MCF 10A (cell line): ENCODE data around the gene LDLRAD4. TPM values are rescaled to one million over a fixed set of nuclear protein-coding genes. Genes with fewer than 3 reads are reported as not detected.

Experiments used
- BruUV-seq: library from RNA; stranded (reverse); fragments of 400-500 nt; replicated peaks from 2 replicates; lab custom pipeline; 2021; lab: Mats Ljungman, UMichigan
- CTCF ChIA-PET: fragments of 300-600 bp; sonication (Branson Sonifier 250); formaldehyde crosslinking; extraction: SDS; loops from one replicate; lab custom pipeline; 2021; ENCODE audit warnings: antibody characterized with exemption, inconsistent platforms; lab: Yijun Ruan, JAX
- POLR2A ChIA-PET: fragments of 300-600, 350-650 bp; sonication (Branson Sonifier 250); formaldehyde crosslinking; extraction: SDS; loops from one replicate; lab custom pipeline; 2020; ENCODE audit warnings: antibody characterized with exemption, inconsistent platforms; lab: Yijun Ruan, JAX
- DNase-seq: peaks from one replicate; pipeline ENCODE4 v3.0.0-alpha.2; 2018; ENCODE audit not compliant: unreplicated experiment
- H3K27ac Mint-ChIP-seq: one replicate; pipeline ENCODE4 v1.8.0; 2022; ENCODE audit warnings: mild to moderate bottlenecking, low read depth, mixed read lengths; ENCODE audit not compliant: unreplicated experiment
- H3K27me3 Mint-ChIP-seq: one replicate; pipeline ENCODE4 v1.8.0; 2022; ENCODE audit warnings: mixed read lengths; ENCODE audit not compliant: insufficient read depth, unreplicated experiment
- H3K36me3 Mint-ChIP-seq: one replicate; pipeline ENCODE4 v1.8.0; 2022; ENCODE audit warnings: mild to moderate bottlenecking, moderate library complexity, mixed read lengths; ENCODE audit not compliant: insufficient read depth, unreplicated experiment
- H3K4me1 Mint-ChIP-seq: one replicate; pipeline ENCODE4 v1.8.0; 2022; ENCODE audit warnings: mixed read lengths; ENCODE audit not compliant: insufficient read depth, unreplicated experiment
- H3K4me3 Mint-ChIP-seq: one replicate; pipeline ENCODE4 v1.8.0; 2022; ENCODE audit warnings: mild to moderate bottlenecking, moderate library complexity, mixed read lengths; ENCODE audit not compliant: unreplicated experiment
- H3K9me3 Mint-ChIP-seq: one replicate; pipeline ENCODE4 v1.8.0; 2022; ENCODE audit warnings: mixed read lengths; ENCODE audit not compliant: unreplicated experiment
- CTCF ChIP-seq: fragments of 200-600 bp; IDR thresholded peaks from one replicate; pipeline ENCODE4 v1.8.0; 2022; ENCODE audit warnings: antibody characterized with exemption, mild to moderate bottlenecking; ENCODE audit not compliant: unreplicated experiment
- intact Hi-C: fragments of 100-400 bp; cut with micrococcal nuclease; formaldehyde crosslinking; loops from 2 replicates; pipeline ENCODE4 v1.14.1; 2022
- total RNA-seq: library from RNA; stranded (reverse); gene quantifications from 2 replicates; pipeline ENCODE4 v1.2.3, GENCODE V29; 2022

Gene LDLRAD4
- total RNA-seq, 1 experiment from 2014 or later, result not detected

GRCh38 chr18:13612196-13612997 is 393.8 kb downstream of the LDLRAD4 start:
- ChIA-PET CTCF (interaction anchor here (0.6 to 0.9 kb wide), 3 partner anchors 13 to 605 kb away, joined by 3 read pairs; no protein-coding TSS in a partner anchor), POLR2A (no interaction called here)
- BruUV-seq, result no TSS peak
- no peak overlapping the region for H3K27ac Mint-ChIP-seq
- no peaks in the 10 kb centered on the region for H3K36me3 Mint-ChIP-seq
- peaks cover 6% of the 10 kb centered on the region for H3K4me1 Mint-ChIP-seq
- peaks cover 42% of the 10 kb centered on the region for H3K27me3 Mint-ChIP-seq
- H3K4me3 Mint-ChIP-seq, result no peak overlapping the region
- H3K9me3 Mint-ChIP-seq, result no peaks in the 10 kb centered on the region
- intact Hi-C loops, result loop anchor here (10.0 kb wide), 1 partner anchor 398 kb away; the partner anchor contains the start of gene LDLRAD4
- TF ChIP-seq CTCF, result no peak
- no peak for DNase-seq

GRCh38 chr18:13613099-13613498 is 394.5 kb downstream of the LDLRAD4 start:
- POLR2A ChIA-PET, result no interaction called here
- no TSS peak for BruUV-seq

GRCh38 chr18:13613591-13614501 is 395.3 kb downstream of the LDLRAD4 start:
- peaks cover 42% of the 10 kb centered on the region for H3K27me3 Mint-ChIP-seq
- H3K36me3 Mint-ChIP-seq, result no peaks in the 10 kb centered on the region
- CTCF ChIA-PET, result interaction anchor here (0.5 to 1.4 kb wide), 3 partner anchors 15 to 130 kb away, joined by 3 to 6 read pairs (median 6); no protein-coding TSS in a partner anchor
- BruUV-seq, result no TSS peak
- intact Hi-C loops, result loop anchor here (10.0 kb wide), 1 partner anchor 399 kb away; the partner anchor contains the start of gene LDLRAD4
- no peaks in the 10 kb centered on the region for H3K9me3 Mint-ChIP-seq
- no peak overlapping the region for H3K27ac Mint-ChIP-seq
- H3K4me1 Mint-ChIP-seq, result peaks cover 6% of the 10 kb centered on the region
- H3K4me3 Mint-ChIP-seq, result no peak overlapping the region
- DNase-seq, result no peak
- POLR2A ChIA-PET, result no interaction called here
- TF ChIP-seq CTCF, result no peak

More at GRCh38 chr18:13613099-13613498, 394.5 kb downstream of the LDLRAD4 start:
- no peak overlapping the region for H3K4me3 Mint-ChIP-seq
- H3K27me3 Mint-ChIP-seq, result peaks cover 42% of the 10 kb centered on the region
- peaks cover 6% of the 10 kb centered on the region for H3K4me1 Mint-ChIP-seq
- no peak overlapping the region for H3K27ac Mint-ChIP-seq
- no peak for TF ChIP-seq CTCF
- CTCF ChIA-PET, result interaction anchor here (0.6 to 1.4 kb wide), 4 partner anchors 15 to 605 kb away, joined by 3 to 6 read pairs (median 3); no protein-coding TSS in a partner anchor
- H3K36me3 Mint-ChIP-seq, result no peaks in the 10 kb centered on the region
- no peak for DNase-seq
- intact Hi-C loops, result loop anchor here (10.0 kb wide), 1 partner anchor 398 kb away; the partner anchor contains the start of gene LDLRAD4
- H3K9me3 Mint-ChIP-seq, result no peaks in the 10 kb centered on the region
